KG1 (cell line): Measurements from ENCODE around the gene SMARCAL1.
"Not testable (repeated sequence)": the region's sequence is repeated elsewhere in the genome, so short reads cannot be mapped to it uniquely, and the experiment has no call there.

Experiments used
- DNase-seq: peaks from one replicate; lab custom pipeline; 2025; lab: John Stamatoyannopoulos, UW

Gene SMARCAL1

GRCh38 chr2:216412022-216412999, at the start of gene SMARCAL1:
Gene SMARCAL1, plus strand, starts transcription at chr2:216412484. Its CDS starts 2,221 bp downstream, at chr2:216414705.
- DNase-seq, result peak; percentile 96

- DNase-seq, result no peak
These were observed 49.6 kb upstream of the SMARCAL1 start for GRCh38 chr2:216362730-216363129.

- DNase-seq, result no peak
These were observed 49.1 kb upstream of the SMARCAL1 start for GRCh38 chr2:216363221-216363620.

GRCh38 chr2:216365518-216365917, 46.8 kb upstream of the SMARCAL1 start:
- DNase-seq, result no peak

GRCh38 chr2:216366777-216367471, 45.4 kb upstream of the SMARCAL1 start:
- DNase-seq, result no peak

GRCh38 chr2:216369821-216370220, 42.5 kb upstream of the SMARCAL1 start:
- DNase-seq, result no peak

GRCh38 chr2:216370961-216371712, 41.1 kb upstream of the SMARCAL1 start:
- no peak for DNase-seq

GRCh38 chr2:216371721-216372702, 40.3 kb upstream of the SMARCAL1 start, which contains the start of gene MARCHF4:
Gene MARCHF4, minus strand, starts transcription at chr2:216372483. Its CDS starts 2,223 bp downstream, at chr2:216370260.
- DNase-seq, result no peak

GRCh38 chr2:216372761-216373291, 39.5 kb upstream of the SMARCAL1 start:
- no peak for DNase-seq

- no peak for DNase-seq
These were observed 38.4 kb upstream of the SMARCAL1 start for GRCh38 chr2:216373896-216374295.

- DNase-seq, result no peak
These were observed 37.0 kb upstream of the SMARCAL1 start for GRCh38 chr2:216375286-216375685.

- DNase-seq, result no peak
These were observed 32.3 kb upstream of the SMARCAL1 start for GRCh38 chr2:216379977-216380376.

- not testable (repeated sequence) for DNase-seq
These were observed 27.9 kb upstream of the SMARCAL1 start for GRCh38 chr2:216384409-216384808.

GRCh38 chr2:216385478-216385877, 26.8 kb upstream of the SMARCAL1 start:
- no peak for DNase-seq

GRCh38 chr2:216387262-216387661, 25.0 kb upstream of the SMARCAL1 start:
- DNase-seq, result no peak

- DNase-seq, result no peak
These were observed 24.0 kb upstream of the SMARCAL1 start for GRCh38 chr2:216388046-216388884.

GRCh38 chr2:216389570-216389969, 22.7 kb upstream of the SMARCAL1 start:
- DNase-seq, result no peak

- DNase-seq, result no peak
These were observed 20.9 kb upstream of the SMARCAL1 start for GRCh38 chr2:216391401-216391800.

GRCh38 chr2:216392018-216392562, 20.2 kb upstream of the SMARCAL1 start:
- DNase-seq, result no peak
